K562 (cell line): ENCODE data around the gene MGAT5. TPM values are rescaled to one million over a fixed set of nuclear protein-coding genes. Genes with fewer than 3 reads are reported as not detected.

Experiments
- ATAC-seq: fragments of 200-7000 bp; cut with Tn5 transposase; 3 replicates; pipeline ENCODE4 v1.9.1; 2020; ENCODE audit warnings: moderate library complexity
- BruUV-seq: library from RNA; stranded (reverse); fragments of 400-500 nt; replicated peaks from 2 replicates; lab custom pipeline; 2021; lab: Mats Ljungman, UMichigan
- CTCF ChIA-PET: fragments of 300-600 bp; formaldehyde crosslinking; extraction: SDS; loops from one replicate; lab custom pipeline; 2021; ENCODE audit warnings: low intra/inter-chr PET ratio; lab: Yijun Ruan, JAX
- POLR2A ChIA-PET: fragments of 300-600, 350-650 bp; sonication (Branson Sonifier 250); formaldehyde crosslinking; extraction: SDS; loops from one replicate; lab custom pipeline; 2021; ENCODE audit warnings: antibody characterized with exemption, inconsistent platforms; lab: Yijun Ruan, JAX
- DNase-seq, 4 experiments: peaks; one replicate each; pipeline versions ENCODE4 v3.0.0 to v3.0.0-alpha.2; 2011 to 2018; ENCODE audit warnings: low spot score in 3 of 4, mixed read lengths in 3 of 4; ENCODE audit errors: extremely low read depth in 1 of 4
- FAIRE-seq: peaks from 2 replicates; lab custom pipeline; 2011; peaks lifted over from hg19 to GRCh38; lab: Jason Lieb, UNC
- H2AFZ ChIP-seq: 2 replicates; pipeline ENCODE4 v1.6.0; 2011; ENCODE audit warnings: low read depth, low read length, control low read depth, inconsistent platforms
- H3K27ac ChIP-seq: fragments of 200-600 bp; 3 replicates; pipeline ENCODE4 v1.8.0; 2011; ENCODE audit warnings: low read depth, mild to moderate bottlenecking, control low read depth, inconsistent platforms, low read length, moderate library complexity, mixed read lengths; ENCODE audit errors: extremely low read depth
- H3K27me3 ChIP-seq, 2 experiments: fragments of 300-600 bp in 1 of 2; 2 replicates in 1 of 2; 3 replicates in 1 of 2; pipeline versions ENCODE4 v1.6.0 to v1.8.0; 2011; ENCODE audit warnings: inconsistent platforms in 2 of 2, low read length in 2 of 2, mild to moderate bottlenecking in 1 of 2, mixed read lengths in 1 of 2, moderate library complexity in 1 of 2; ENCODE audit not compliant: control insufficient read depth in 2 of 2, insufficient read depth in 2 of 2
- H3K36me3 ChIP-seq: fragments of 300-600 bp; 3 replicates; pipeline ENCODE4 v1.8.0; 2011; ENCODE audit warnings: mild to moderate bottlenecking, low read length, inconsistent platforms; ENCODE audit not compliant: control insufficient read depth, insufficient read depth
- H3K4me1 ChIP-seq, 2 experiments: fragments of 200-600 bp in 1 of 2; replicated peaks in 1 of 2; 2 replicates in 1 of 2; 3 replicates in 1 of 2; pipeline versions ENCODE4 v1.5.1 to v1.8.0; 2011; ENCODE audit warnings: inconsistent platforms in 2 of 2, low read length in 2 of 2, mild to moderate bottlenecking in 1 of 2, mixed read lengths in 1 of 2, moderate library complexity in 1 of 2; ENCODE audit not compliant: control insufficient read depth in 2 of 2, insufficient read depth in 2 of 2
- H3K4me2 ChIP-seq: 2 replicates; pipeline ENCODE4 v1.6.1; 2011; ENCODE audit warnings: low read length, control low read depth, inconsistent platforms, mixed read lengths; ENCODE audit not compliant: insufficient read depth
- H3K4me3 ChIP-seq: fragments of 200-600 bp; sonication (generic), shearing (Covaris generic); 2 replicates; pipeline ENCODE4 v1.5.1; 2016; ENCODE audit warnings: control low read depth, inconsistent platforms
- H3K79me2 ChIP-seq: fragments of 200-600 bp; 3 replicates; pipeline ENCODE4 v1.8.0; 2011; ENCODE audit warnings: low read length, inconsistent platforms; ENCODE audit not compliant: control insufficient read depth, insufficient read depth
- H3K9ac ChIP-seq, 2 experiments: 2 replicates each; pipeline versions ENCODE4 v1.6.0 to v1.6.1; 2011; ENCODE audit warnings: low read depth in 2 of 2, low read length in 2 of 2, control low read depth in 1 of 2, inconsistent platforms in 1 of 2, mild to moderate bottlenecking in 1 of 2, mixed read lengths in 1 of 2; ENCODE audit not compliant: insufficient read depth in 1 of 2
- H3K9me1 ChIP-seq: one replicate; pipeline ENCODE4 v1.6.0; 2011; ENCODE audit warnings: inconsistent platforms, mild to moderate bottlenecking, low read length, moderate library complexity; ENCODE audit not compliant: control insufficient read depth, insufficient read depth
- H3K9me3 ChIP-seq: replicated peaks from 2 replicates; pipeline ENCODE4 v1.5.1; 2011; ENCODE audit warnings: low read depth, low read length, inconsistent platforms; ENCODE audit not compliant: control insufficient read depth, insufficient read depth
- H4K20me1 ChIP-seq: replicated peaks from 2 replicates; pipeline ENCODE4 v1.6.1; 2011; ENCODE audit warnings: low read length, inconsistent platforms, mixed read lengths; ENCODE audit not compliant: control insufficient read depth, insufficient read depth
- CTCF ChIP-seq, 3 experiments: IDR thresholded peaks in 2 of 3; conservative IDR thresholded peaks in 1 of 3; 2 replicates each; pipeline ENCODE4 v1.5.1; 2011 to 2012; ENCODE audit warnings: low read length in 3 of 3, mild to moderate bottlenecking in 3 of 3, control low read depth in 2 of 3, improper control_type of control experiment in 1 of 3, inconsistent platforms in 1 of 3, low read depth in 1 of 3, mixed read lengths in 1 of 3, moderate library complexity in 1 of 3; ENCODE audit not compliant: insufficient read depth in 2 of 3
- ZNF280B ChIP-seq: fragments of 250-450 bp; sonication (Bioruptor Pico); IDR thresholded peaks from 2 replicates; pipeline ENCODE4 v1.5.1; 2021; ENCODE audit warnings: mild to moderate bottlenecking
- WGBS: fragments of 100-300 bp; shearing (Covaris generic); methylation state at CpG from one replicate; pipeline ENCODE4 v1.1.6; 2016; ENCODE audit warnings: low coverage, mixed read lengths; ENCODE audit not compliant: insufficient coverage; ENCODE audit errors: missing lambda C conversion rate; 5-methylcytosine and 5-hydroxymethylcytosine counted together
- in situ Hi-C: fragments of 300-500 bp; cut with MboI; formaldehyde crosslinking; loops from 4 replicates; pipeline ENCODE4 v1.15.0; 2018; ENCODE audit warnings: inconsistent platforms, mixed read lengths
- intact Hi-C: fragments of 100-400 bp; cut with micrococcal nuclease; formaldehyde crosslinking; loops from 2 replicates; pipeline ENCODE4 v1.14.2; 2022
- polyA plus RNA-seq, 8 experiments: library from polyadenylated mRNA; depleted of rRNA in 4 of 8; stranded (reverse) in 5 of 8; unstranded in 3 of 8; fragments of >200 nt; fragmentation: Nextera tagmentation in 2 of 8; fragmentation: Illumina TruSeq in 1 of 8; extraction: Ambion mirVana in 2 of 8; extraction: Trizol in 1 of 8; gene quantifications; 2 replicates each; pipeline versions ENCODE4 v1.2.1 to v1.2.3, GENCODE V29; 2011 to 2014; ENCODE audit warnings: inconsistent platforms in 1 of 8, missing spikeins in 1 of 8
- total RNA-seq, 7 experiments: library from RNA; depleted of rRNA in 6 of 7; stranded (reverse); fragments of >200 nt in 6 of 7; fragmentation: Illumina TruSeq in 2 of 7; extraction: Trizol in 2 of 7; gene quantifications; 2 replicates each; pipeline versions ENCODE4 v1.2.1 to v1.2.3, GENCODE V29; 2011 to 2021; ENCODE audit warnings: low replicate concordance in 1 of 7

MGAT5 gene
- total and polyA plus RNA-seq, 9 of the 15 experiments (the other 6 are each of a cell fraction or from before 2014, with no cell fraction given), result 1.6 to 18.6 (median 11.1) TPM

GRCh38 chr2:134375935-134376334 is 122.1 kb downstream of the MGAT5 start:
- no peaks in the 10 kb centered on the region for H3K79me2 ChIP-seq
- no peak for TF ChIP-seq ZNF280B (CRISPR knock-in tag)
- 0 out of 6 replicates have a peak, but pooled peaks of 1 of the 3 experiments have one; percentile 9 for TF ChIP-seq CTCF (IDR thresholded peaks at IDR 0.05 in 2 of 3, conservative IDR thresholded peaks at IDR 0.05 in 1 of 3; ENCODE audit: insufficient read depth in 2 of 3, low read depth in 1 of 3, low read length in 3 of 3)
- ATAC-seq, result peak; percentile 22; the same call in 2 of the 3 replicates
- CTCF ChIA-PET, result interaction anchor here (0.6 kb wide), 1 partner anchor 241 kb away, joined by 3 read pairs; no protein-coding TSS in a partner anchor
- no peak overlapping the region for H3K4me3 ChIP-seq
- no peak overlapping the region for H3K27ac ChIP-seq
- FAIRE-seq, result no peak
- H3K27me3 ChIP-seq, result no peaks in the 10 kb centered on the region
- H3K9me3 ChIP-seq, result no peaks in the 10 kb centered on the region
- intact Hi-C loops, result no loop called here
- POLR2A ChIA-PET, result no interaction called here
- H3K9ac ChIP-seq, result no peak overlapping the region
- H3K36me3 ChIP-seq, result no peaks in the 10 kb centered on the region
- no peak for DNase-seq
- no TSS peak for BruUV-seq
- no peak overlapping the region for H3K4me2 ChIP-seq
- 31% methylated on average over 3 of the region's 3 CpGs for WGBS
- no peaks in the 10 kb centered on the region for H4K20me1 ChIP-seq
- H3K9me1 ChIP-seq, result no peaks in the 10 kb centered on the region
- in situ Hi-C loops, result no loop called here
- H3K4me1 ChIP-seq, result no peaks in the 10 kb centered on the region
- H2AFZ ChIP-seq, result no peak overlapping the region
